Stimulated activated CD4-positive, alpha-beta T cell treated with anti-CD3 and anti-CD28 coated beads, Interleukin-1b, Interleukin-23, amount 100 ng/mL, for 48 hours (primary cell): ENCODE results near the gene CBR3.

ENCODE experiments used
- DNase-seq: peaks from one replicate; pipeline ENCODE4 v3.0.0-alpha.2; 2020

Gene CBR3

DNA sequence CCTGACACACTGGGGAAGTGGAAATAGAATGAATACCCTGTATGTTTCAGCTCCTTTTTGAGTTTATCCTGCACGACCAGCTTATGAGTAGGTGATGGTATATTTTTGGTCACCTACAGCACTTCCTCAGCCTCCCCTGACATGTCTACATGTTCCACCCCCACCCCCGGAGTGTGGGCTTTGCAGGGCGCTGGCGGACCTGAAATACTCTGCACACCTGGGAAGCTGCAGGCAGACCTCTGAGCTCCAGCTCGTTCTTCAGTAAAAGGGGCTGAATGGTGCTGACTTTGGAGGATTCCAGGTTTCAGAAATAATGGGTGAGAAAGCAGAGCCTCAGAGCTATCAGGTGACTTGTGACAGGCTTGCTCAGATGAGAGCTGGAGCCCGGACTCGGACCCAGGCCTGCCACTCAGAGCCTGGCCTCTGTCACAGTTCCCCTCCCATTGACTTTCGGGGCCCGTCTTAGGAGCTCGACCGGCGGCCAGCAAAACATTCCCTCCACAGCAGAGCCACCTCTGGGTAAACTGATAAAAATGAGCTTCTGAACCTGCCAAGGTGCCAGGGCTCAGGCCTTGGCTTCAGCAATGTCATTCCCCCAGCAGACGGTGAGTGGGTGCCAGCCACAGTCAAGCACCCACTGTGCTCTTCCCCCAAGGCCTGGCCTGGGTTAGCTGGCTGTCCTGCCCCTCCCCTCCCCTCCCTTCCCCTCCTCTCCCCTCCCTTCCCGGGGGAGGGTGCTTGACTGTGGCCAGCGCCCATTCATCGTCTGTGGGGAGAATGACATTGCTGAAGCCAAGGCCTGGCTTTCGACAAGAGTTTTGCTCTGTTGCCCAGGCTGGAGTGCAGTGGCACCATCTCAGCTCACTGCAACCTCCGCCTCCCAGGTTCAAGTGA is 51.9 kb downstream of the CBR3 start:
- DNase-seq: no peak

DNA sequence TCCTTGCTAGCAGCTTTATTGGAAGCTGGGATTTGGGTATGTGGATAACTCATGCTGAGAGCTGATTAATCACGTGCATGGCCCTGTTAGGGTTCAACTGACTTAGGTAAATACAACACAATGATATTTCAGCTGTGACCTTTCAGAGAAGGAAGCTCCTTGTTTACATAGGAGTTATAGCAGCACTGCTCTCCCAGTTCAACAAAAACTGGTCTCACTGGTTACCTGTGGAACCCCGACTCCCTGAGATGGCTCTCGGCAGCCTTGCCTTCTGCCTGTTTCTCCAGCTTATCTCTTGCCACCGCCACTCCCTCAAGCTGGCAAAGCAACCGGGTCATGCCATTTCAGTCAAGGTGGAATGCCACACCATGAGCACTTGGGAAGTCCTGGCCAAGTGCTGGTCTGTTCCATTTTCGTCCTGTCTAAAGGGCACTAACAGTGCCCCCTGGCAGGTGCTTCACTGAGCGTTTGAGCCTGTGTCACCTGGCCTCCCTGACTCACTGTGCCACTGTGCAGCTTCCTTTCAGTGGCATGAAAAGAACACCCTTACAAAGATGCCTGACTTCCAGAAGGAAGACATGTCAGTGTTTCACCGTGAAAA is 53.3 kb downstream of the CBR3 start:
- DNase-seq: no peak

DNA sequence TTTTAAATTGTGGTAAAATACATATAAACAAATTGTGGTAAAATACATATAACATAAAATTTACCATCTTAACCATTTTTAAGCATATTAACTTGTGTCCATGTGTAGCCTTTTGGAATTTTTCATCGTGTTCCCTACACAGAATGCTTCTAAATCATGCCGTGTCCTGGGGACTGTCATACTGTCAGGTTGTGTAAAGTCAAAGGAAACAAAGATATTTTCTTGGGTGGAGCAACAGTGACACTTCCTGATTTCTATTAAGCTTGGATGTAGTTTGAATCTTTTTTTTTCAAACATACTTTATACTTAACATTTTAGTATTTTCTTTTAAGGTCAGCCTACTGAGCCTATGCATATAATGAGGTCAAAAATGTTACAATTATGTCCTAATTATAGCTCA is 54.1 kb downstream of the CBR3 start:
- no peak for DNase-seq

GRCh38 chr21:36190736-36191135 is 55.9 kb downstream of the CBR3 start:
- DNase-seq: no peak

DNA sequence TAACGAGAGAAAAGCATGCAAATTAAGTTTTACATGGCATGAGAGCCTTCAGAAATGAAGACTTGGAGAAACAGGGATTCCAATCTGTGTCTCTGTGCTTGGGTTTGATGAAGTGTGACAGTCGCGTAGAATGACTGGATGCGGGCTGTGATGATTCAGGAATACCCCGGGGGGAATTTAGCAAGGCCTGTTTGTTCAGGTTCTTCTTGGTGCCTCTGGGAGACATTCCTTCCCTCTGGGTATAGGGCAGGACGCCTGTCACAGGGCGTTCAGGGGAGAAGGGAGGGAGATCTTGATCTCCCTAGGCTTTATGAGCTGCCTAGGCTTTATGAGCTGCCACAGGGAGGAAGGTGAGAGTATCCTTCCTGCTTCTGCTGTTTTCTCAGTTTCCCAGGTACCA is 58.3 kb downstream of the CBR3 start:
- DNase-seq: no peak

DNA sequence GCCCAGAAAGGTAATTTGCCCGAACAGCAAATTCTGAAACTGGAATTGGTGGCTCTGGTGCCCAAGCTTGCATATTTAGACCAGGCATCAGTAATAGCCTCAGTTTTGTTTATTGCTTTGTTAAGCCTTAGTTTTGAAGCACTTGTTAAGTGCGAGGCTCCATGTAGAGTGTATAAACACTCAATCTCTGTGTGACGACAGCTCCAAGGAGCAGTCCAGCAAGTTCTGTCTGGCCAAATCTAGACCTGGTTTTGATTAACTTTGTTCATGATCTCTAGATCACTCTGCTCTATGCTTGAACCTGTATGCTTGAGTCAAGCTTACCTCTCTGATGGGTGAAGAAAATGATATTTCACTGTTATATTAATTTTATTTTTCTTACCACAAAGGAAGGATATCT is 59.1 kb downstream of the CBR3 start:
- DNase-seq: no peak

DNA sequence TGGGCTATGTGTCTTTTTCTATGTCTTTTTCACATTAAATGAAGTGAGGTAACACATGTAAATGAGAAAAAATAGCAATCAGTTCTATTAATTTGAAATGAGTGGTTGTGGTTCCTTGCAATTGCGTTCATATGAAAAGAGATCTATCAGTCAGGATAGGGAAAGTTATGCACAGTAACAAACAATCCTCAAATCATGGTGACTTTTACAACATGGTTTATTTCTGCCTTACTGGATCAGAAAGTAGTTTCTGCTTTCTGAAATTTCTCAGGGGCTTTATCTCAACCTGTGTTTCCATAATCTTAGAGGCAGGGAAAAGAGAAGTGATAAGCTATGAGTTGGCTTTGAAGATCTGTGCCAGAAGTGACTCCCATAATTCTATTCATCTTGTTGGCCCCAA is 60.7 kb downstream of the CBR3 start:
- DNase-seq: no peak
